ENCODE results near the gene KDM1B.
"Not testable (repeated sequence)": the region's sequence is repeated elsewhere in the genome, so short reads cannot be mapped to it uniquely, and the experiment has no call there.

Gene KDM1B

GRCh38 chr6:18155150-18155863 is at the start of gene KDM1B:
TSS of gene KDM1B (plus strand) at chr6:18155422. CDS start at chr6:18159896, 4,474 bp downstream.
- DNase-seq: peak; percentile 91 to 99

- DNase-seq: no peak
These were observed 48.2 kb upstream of the KDM1B start for GRCh38 chr6:18107061-18107460.

DNA sequence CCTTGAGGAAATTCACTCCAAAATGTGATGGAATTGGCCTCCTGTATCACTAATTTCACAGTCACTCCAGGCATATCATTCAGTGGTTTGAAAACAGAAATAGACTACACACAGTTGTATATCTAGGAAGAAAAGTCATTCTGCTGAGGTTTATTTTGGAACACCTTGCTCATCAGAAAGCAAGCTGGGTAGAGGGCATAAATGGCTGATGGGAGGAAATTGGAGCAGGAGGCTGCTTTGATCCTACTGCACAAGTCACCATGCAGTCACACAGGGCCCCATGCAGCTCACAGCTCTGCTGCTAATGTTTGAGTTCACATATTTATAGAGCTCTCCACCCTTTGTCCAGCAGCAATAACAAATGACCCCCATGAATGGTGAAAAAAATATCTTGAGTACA is 45.1 kb upstream of the KDM1B start:
- no peak for DNase-seq

DNA sequence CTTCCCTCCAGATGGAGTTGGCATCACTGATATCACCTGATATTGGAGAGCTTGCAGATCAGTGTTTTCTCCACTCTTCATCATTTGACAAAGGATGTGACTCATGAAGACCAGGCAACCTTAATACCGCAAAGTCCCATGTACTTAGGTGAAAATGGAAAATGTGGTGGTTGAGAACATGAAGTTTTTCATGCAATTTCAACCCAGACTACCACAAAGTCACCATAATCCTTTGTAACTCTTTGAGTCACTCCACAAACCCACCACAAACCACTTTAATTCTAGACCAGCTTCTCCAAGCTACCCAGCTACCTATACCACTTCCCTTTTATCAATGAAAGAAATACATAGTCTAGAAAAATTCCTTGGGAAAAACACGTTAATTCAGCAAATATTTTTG is 39.9 kb upstream of the KDM1B start:
- no peak for DNase-seq

- DNase-seq: no peak
These were observed 38.1 kb upstream of the KDM1B start for GRCh38 chr6:18117136-18117535.

- no peak for DNase-seq
These were observed 36.9 kb upstream of the KDM1B start for GRCh38 chr6:18118330-18118729.

DNA sequence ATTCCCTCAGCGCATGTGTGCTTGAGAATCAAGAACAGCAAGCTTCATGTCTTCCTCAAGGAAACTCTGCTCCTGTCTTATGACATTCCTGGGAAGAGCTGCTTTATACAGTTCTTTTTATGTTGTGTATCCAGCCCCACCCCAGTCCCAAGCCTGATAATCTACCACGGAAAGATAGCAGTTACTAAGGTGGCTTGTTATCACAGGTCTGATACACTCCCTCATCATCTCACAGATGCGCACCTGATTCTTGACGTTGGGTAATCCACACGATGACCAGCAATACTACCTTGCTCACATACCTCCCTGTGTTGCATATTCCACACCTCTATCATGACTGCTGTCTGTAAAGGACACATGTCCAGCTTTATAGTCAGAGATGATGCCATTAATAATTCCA is 36.0 kb upstream of the KDM1B start:
- no peak for DNase-seq

DNA sequence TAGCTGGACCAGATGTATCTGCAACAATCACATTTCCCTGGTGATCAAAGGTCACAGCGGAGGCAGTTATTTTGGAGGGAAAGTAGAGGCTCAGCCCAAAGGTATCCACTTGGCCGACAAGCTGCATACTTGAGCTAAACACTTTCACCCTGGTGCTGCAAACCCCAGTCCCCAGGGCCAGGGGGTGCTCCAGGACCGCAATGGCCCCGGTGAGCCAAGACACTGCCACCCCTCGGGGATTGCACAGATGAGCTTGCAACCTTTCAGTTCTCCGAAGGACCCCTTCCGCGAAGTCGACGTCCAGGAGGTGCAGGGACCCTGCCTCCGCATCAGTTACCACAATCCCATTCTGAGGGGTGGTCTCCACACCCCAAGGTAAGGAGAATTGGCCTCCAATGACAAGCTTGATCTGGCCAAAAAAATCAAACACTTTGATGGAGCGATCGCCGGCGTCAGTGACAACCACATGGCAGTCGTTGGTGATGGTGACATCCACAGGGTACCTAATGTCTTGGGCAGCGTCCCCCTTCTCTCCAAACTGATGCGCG is 33.6 kb upstream of the KDM1B start:
- DNase-seq: no peak

- peak; percentile 72 to 94 for DNase-seq
These were observed 32.8 kb upstream of the KDM1B start, which contains the start of gene NHLRC1 for GRCh38 chr6:18122128-18123093. TSS of gene NHLRC1 (minus strand) at chr6:18122677. CDS start at chr6:18122606, 71 bp downstream.

- DNase-seq: no peak
These were observed 29.1 kb upstream of the KDM1B start for GRCh38 chr6:18126121-18126520.

- DNase-seq: no peak
These were observed 22.9 kb upstream of the KDM1B start for GRCh38 chr6:18132346-18132745.

DNA sequence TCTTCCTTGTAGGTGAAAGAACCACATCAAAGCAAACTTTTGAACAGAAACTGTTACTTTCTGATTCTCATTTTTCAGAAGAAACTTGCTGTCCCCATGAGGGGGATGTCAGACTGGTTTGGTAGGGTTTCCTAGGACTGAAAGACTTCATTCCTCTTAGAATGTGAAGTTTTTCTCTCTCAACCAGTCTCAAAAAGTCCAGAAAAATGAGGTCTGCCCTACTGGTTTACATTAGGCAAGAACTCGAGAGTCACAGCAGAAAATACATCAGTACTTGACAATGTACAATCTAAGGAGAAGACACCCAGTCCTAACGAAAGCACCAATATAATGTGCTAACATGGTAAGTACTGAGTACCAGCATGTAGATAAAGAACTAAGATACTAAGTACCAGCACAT is 20.1 kb upstream of the KDM1B start:
- no peak for DNase-seq

DNA sequence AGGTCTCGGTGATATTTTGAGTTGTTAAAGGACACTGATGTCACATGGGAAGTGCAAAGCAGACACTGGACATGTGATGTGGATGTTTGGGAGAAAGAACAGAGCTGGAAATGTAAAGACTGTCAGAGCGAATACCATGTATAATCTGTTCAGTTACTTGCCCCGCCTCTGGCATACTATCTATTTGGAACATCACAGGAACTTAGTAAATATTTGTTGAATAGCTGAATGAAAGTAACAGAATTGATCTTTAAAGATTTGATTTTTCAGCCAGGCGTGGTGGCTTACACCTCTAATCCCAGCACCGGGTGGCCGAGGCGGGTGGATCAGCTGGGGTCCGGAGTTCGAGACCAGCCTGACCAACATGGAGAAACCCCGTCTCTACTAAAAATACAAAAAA is 19.0 kb upstream of the KDM1B start:
- no peak for DNase-seq

DNA sequence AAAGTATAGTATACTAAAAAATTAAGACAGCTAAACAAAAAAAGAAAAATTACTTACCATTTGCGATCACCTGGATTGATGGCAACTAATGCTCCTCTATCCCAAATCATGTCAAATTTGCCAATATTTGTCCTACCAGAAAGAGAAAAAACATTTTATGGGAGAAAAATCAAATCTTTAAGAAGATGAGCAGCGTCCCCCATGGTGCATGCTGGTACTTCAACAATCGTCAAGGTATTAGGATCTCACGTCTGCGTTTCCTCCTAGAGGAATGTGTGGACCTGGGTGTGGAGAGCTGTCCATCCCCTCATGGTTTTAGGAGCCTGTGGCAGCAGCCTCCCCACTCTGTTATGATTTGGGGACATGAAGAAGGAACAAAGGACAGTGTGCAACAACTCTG is 16.3 kb upstream of the KDM1B start:
- no peak for DNase-seq

DNA sequence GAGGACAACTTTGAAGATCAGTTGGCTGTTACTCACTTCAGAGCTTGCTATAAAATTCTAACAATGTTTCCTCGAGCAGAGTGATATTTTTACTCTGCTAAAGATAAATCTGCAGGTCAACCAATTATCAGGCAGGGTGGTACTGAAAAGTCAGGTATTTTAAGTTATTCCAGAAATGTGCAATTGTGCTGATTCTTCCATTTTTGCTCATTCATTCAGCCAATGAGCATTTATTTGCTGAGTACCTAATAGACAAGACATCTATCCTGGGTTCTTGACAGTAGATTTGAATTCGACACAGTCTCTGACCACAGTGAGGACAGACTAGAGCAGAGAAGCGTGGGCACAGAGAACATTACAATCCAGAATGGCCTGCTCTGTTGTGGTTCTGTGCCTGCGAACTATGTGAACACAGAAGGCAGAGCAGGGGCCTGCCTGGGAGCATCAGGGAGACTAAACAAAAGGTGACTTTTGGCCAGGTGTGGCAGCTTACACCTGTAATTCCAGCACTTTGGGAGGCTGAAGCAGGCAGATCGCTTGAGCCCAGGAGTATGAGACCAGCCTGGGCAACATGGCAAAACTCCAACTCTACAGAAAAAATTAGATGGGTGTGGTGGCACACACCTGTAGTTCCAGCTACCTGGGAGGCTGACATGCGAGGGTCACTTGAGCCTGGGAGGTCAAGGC is 15.1 kb upstream of the KDM1B start:
- no peak for DNase-seq

DNA sequence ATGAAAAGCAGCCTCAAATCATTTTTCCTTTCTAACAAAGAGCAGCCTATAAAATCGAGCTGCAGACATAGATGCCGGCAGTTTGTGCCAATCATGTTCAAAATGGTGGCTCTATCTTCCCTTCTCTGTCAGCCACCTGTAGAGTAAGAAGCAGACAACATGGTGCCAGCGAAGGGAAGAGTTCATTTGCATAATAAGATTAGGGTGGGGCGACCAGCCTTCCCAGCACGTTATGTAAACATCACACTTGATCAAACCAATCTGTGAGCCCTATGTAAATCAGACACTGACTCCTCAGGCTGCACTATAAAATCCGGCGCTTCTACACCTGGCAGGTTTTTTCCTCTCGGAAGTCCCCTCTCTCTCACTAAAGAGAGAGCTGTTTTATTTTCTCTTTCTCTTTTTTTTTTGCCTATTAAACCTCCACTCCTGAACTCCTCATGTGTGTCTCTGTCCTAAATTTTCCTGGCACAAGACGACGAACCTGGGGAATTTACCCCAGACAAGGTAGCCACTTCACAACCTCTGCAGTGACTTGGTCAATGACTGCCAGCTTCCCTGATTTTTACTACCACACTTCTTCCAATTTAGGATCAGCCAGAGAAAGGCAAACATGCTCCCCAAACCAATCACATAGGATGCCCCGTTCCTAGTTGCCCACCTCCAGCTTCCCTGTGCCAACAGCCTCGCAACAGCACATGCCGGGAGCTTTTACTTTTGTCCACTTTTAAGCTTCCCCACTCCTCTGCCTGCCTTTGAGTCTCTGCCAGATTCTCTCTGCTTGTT is 13.2 kb upstream of the KDM1B start:
- peak; percentile 91 to 95 for DNase-seq

DNA sequence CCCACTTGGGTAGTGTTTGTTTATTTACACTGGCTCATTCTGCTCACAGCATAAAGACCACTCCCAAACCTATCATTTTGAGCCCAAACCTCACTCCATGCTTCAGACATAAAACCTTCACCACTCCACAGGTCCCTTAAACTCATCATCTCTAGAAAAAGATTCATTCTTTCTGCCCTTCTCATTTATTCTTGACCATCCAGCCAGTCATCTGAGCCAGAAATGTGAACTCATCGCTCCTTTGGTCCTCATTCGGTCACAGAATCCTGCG is 12.7 kb upstream of the KDM1B start:
- DNase-seq: no peak

DNA sequence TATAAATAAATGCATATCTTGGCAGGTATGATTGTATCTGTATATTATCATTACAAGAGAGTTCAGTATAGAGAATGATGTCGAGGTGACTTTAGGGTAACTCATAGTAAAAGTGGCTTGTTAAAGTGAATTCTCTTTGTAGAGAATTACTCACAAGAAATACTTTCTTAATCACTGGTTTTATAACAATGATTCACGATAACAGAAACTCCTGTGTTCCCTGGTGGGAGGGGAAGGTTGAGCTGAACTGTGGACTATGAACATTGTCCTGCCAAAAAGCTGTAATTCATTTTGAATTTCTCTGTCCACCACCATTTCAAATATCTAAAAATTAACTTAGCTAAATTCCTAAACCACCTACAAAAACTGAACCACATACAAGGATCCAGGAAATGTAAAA is 8.1 kb upstream of the KDM1B start:
- DNase-seq: no peak

- DNase-seq: no peak
These were observed 7.6 kb upstream of the KDM1B start for GRCh38 chr6:18147616-18148015.

DNA sequence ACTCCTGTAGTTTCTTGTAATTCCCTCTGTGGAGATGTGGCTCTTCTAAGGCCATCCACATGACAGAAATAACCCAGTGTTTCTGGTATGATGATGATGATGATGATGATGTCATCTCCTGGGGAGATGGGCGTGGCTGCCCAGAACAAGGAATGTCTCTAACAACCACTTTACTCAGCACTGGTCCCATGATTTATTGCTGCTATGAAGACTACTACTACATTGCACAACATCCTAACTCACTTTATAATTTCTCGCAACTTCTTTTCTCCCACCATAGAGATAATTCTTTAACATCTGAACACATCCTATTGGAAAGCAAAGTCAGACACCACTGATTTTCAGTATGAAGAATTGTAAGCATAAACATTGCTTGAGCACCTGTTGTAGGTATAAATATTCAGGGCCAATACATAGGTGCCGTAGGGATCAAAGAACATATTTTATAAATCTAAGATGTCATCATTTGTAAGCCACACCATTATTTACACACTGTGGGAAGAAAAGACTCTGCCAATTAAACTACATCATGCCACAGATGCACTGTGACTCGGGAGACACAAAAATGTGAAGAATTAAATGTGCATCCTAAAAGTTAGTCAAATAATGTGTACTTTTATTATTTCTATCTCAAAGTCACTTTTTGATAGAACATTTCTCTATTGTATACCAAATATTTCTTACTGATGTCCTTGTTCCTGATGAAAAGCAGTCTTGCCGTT is 6.8 kb upstream of the KDM1B start:
- DNase-seq: no peak

DNA sequence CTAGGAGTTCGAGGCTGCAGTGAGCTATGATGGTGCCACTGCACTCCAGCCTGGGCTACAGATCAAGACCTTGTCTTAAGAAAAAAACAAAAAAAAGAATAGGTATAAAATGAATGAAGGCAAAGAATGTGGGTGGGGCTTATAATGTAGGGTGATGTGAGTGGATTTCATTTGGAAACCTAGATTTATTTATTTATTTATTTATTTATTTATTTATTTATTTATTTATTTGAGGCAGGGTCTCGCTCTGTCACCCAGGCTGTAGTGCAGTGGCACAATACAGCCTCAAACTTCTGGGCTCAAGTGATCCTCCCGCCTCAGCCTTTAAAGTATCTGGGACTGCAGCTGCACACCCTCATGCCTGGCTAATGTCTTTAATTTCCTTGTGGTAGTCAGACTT is 3.8 kb upstream of the KDM1B start:
- not testable (repeated sequence) for DNase-seq

GRCh38 chr6:18151801-18152200 is 3.4 kb upstream of the KDM1B start:
- DNase-seq: no peak
